NCI-H82 treated with DMSO at 0.1 percent for 48 hours (cell line): Measurements from ENCODE around the gene ADGRF4.

Source experiments
- DNase-seq: peaks from one replicate; lab custom pipeline; 2025; ENCODE audit not compliant: unreplicated experiment; lab: John Stamatoyannopoulos, UW

The ADGRF4 gene

GRCh38 chr6:47680724-47681123 lies 17.7 kb upstream of the ADGRF4 start:
- no peak for DNase-seq

GRCh38 chr6:47681201-47681990 lies 17.0 kb upstream of the ADGRF4 start:
- no peak for DNase-seq

GRCh38 chr6:47686411-47686810 lies 12.0 kb upstream of the ADGRF4 start:
- DNase-seq = no peak

- DNase-seq = no peak
These were observed 10.9 kb upstream of the ADGRF4 start for GRCh38 chr6:47687432-47687831.

- DNase-seq = no peak
These were observed 8.2 kb upstream of the ADGRF4 start for GRCh38 chr6:47690214-47690613.

- no peak for DNase-seq
These were observed 7.6 kb upstream of the ADGRF4 start for GRCh38 chr6:47690791-47691190.

GRCh38 chr6:47697925-47698324 lies 455 bp upstream of the ADGRF4 start:
- DNase-seq = no peak

GRCh38 chr6:47700053-47700452 lies 1.7 kb downstream of the ADGRF4 start:
- DNase-seq = no peak

GRCh38 chr6:47700596-47700995 lies 2.2 kb downstream of the ADGRF4 start:
- no peak for DNase-seq

- DNase-seq = no peak
These were observed 3.0 kb downstream of the ADGRF4 start for GRCh38 chr6:47701363-47701762.

- DNase-seq = no peak
These were observed 10.8 kb downstream of the ADGRF4 start for GRCh38 chr6:47709160-47709559.

- DNase-seq = no peak
These were observed 11.9 kb downstream of the ADGRF4 start for GRCh38 chr6:47710295-47710694.

GRCh38 chr6:47713200-47713599 lies 14.8 kb downstream of the ADGRF4 start:
- DNase-seq = no peak

- no peak for DNase-seq
These were observed 16.4 kb downstream of the ADGRF4 start for GRCh38 chr6:47714802-47715201.

- DNase-seq = no peak
These were observed 17.4 kb downstream of the ADGRF4 start for GRCh38 chr6:47715782-47716181.

GRCh38 chr6:47716207-47716606 lies 17.8 kb downstream of the ADGRF4 start:
- no peak for DNase-seq

GRCh38 chr6:47718571-47718970 lies 20.2 kb downstream of the ADGRF4 start:
- no peak for DNase-seq

GRCh38 chr6:47721189-47721588 lies 22.8 kb downstream of the ADGRF4 start:
- DNase-seq = no peak

- no peak for DNase-seq
These were observed 23.8 kb downstream of the ADGRF4 start for GRCh38 chr6:47722194-47722593.

- DNase-seq = no peak
These were observed 25.9 kb downstream of the ADGRF4 start for GRCh38 chr6:47724300-47724699.

- no peak for DNase-seq
These were observed 29.0 kb downstream of the ADGRF4 start for GRCh38 chr6:47727391-47727790.

GRCh38 chr6:47729019-47729418 lies 30.6 kb downstream of the ADGRF4 start:
- DNase-seq = no peak

- DNase-seq = no peak
These were observed 31.1 kb downstream of the ADGRF4 start for GRCh38 chr6:47729457-47729856.
